Amniotic stem cell (primary cell): Measurements from ENCODE around the gene FAM221B.
A peak's percentile ranks its signal among the peaks of the same experiment; 100 is the strongest.

Experiments used
- DNase-seq: peaks from one replicate; lab custom pipeline; 2025; lab: John Stamatoyannopoulos, UW

FAM221B gene

DNA sequence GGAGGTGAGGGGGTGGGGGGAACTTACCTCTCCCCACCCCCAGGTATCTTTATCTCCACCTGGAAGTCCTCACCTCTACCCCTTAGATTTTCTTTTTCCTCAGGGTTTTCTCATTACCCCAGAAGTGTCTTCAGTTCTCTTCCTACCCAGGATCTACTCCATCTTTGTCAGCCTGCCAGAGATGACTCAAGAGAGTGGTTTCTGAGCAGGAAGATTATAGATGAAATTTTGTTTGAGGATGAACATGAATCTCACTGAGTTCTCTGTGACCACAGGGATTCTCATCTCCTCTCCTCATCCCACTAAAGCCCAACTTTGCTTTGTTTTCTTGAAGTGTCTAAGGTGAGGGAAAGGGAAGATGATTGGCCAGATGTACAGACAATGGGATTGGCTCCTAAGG, 8.5 kb downstream of the FAM221B start:
- peak; percentile 52 for DNase-seq

DNA sequence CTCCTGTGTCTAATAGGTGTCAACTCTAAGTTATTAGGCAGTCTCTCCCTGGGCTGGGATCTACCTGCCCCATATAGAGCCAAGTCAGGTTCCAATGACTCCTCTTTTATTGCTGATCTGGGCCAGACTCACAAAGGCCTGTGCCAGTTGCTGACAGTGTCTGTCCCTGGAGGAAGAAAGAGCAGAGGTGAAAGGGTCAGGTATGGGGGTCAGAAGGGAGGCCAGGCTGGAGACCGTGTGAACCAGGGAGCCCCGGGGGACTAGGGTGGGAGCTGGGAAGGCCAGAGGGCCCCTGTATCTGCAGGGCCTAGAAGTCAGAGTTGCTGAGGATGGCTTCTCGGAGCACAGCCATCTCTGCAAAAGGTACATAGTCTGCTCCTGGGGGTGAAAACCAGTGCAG, 10.2 kb downstream of the FAM221B start:
- DNase-seq = no peak

DNA sequence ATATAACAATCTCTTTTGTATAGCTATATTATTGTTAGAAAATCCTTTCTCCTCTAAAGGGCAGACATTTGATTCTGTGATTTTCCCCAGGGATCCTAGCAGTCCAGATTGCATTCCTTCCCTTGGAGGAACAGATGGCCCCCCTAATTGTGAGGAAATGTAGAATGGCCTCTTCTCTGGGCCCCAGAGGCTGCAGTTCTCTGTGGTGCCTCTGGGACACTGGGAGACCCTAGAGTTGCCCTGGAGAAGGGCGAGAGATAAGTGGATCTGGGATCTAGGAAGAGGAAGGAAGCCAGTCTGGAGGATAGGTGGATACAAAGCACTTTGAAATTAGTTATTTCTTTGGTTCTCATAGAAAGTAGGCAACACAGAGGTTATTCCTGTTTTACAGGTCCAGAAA, 11.8 kb downstream of the FAM221B start:
- no peak for DNase-seq

DNA sequence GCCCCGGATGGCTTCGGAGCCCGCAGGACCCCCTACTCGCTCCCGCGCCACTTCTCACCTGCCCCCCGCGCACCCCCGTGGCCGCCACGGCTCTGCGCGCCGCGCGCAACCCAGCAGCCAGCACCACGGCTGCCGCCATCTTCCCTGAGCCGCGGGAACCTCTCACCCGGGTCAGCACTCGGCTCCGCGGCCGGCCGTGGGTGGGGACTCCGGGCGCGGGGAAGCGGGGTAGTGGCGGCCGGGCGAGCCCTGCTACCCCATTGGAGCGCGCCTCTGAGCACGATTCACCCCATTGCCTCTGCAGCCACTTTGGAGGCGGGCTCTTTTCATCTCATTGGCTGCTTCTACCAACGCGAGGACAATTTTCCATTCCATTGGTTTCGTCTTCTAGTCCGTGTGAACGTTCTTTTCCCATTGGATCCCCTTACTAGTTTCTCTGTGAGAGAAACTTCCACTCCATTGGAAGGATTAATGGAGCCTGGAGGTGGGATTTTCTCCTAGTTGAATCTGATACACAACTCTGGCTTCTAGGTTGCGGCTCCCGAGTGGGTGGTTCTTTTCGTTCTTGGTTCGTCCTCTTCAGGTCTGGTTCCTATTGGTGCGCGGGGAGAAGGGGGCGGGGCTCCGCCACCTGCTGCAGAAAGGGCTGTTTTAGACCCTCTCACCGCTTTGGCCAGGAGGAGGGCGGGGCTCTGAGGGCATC, 13.5 kb downstream of the FAM221B start, which contains the start of gene HINT2:
Gene HINT2, minus strand, starts transcription at position 202 of the 703 bp plus-strand sequence. Its CDS starts 63 bp downstream, at position 139.
- peak; percentile 99 for DNase-seq

DNA sequence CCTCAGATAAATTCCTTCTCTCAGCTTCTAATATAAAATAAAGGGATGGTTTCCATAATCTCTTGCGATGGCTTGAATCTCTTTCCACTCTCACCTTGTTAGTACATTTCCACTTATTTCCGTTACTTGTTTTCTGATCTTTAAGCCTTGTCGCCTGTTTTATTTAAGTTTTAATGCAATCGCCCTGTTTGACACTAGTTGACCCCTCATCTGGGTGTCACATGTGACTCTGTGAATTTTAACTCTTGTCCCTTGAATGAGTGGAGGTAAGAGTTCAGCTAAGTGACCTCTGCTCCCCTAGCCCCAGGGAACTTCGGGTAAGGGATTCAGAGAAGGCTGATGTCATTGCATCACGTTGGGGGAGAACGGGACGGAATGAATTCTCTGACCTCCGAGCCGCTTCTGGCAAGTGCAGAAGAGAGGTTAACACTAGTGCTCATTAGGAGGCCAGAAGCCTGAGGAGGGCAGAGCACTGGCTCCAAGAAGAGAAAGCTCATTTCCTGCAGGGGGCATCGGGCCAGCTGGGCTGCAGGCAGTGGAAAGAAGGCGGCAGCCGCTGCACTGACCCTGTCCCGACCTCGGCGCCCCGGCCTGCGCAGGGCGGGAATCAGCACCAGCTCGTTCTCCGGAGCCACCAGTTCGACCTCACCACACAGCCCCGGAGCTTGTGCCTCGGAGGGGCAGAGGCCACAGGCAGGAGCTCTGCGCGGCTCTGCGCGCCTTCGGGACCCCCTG, 14.3 kb downstream of the FAM221B start:
- no peak for DNase-seq

DNA sequence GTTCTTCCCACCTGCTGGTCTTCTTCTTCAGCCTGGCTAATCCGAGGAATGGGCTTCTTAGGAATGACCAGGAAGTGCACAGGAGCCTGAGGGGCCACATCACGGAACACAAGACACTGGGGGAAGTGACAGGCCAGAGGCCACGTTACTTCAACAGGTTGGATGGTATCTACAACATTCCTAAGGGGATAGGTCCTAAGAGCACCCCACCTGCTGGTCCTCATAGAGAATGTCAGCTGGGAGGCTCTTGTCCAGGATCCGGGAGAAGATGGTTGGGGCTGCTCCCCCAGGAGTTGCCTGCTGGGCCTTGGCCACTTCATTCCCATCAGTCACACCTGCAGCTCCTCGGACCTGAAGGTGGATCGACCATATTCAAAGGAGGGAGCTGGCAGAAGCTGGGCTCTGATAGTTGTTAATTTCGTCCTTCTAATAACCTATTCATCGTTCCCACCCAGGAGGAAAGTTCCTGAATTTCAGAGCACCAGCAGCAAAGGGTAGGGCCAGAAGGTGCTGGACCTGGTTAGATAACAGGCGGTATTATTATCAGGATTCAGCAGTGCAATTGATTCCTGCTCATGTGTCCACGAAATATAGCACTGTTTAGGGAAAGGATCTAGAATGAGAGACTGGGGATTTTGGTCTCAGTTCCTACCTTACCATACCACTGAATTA, 15.0 kb downstream of the FAM221B start:
- DNase-seq = no peak

DNA sequence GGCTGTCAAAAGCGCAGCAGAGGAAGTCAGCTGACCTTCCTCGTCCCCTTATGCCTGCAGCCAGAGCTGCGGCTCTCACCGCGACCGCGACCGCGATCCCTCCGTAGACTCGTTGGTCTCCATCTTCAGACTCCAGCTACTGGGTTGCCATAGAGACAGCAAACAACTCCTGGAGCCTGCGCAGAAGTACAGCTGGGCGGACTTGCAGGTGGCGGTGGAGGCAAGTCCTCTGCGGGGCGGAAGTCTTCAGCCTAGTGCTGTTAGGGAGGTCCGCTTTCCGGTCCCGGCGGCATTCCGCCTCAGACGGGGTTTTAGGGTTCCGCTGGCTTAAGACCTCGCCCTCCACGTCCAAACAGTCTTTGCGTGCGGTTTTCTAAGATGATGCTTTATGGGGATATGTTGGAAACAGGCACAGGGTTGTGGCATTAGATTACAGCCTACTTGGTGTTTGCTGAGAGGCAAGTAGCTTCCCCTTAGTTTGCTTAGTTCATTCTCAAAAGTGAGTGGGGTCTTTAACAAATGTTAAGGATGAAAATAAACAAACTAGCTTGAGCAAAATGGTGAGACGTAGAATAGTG, 16.4 kb downstream of the FAM221B start, which contains the start of gene SPAG8:
Gene SPAG8, minus strand, starts transcription at position 238 of the 578 bp plus-strand sequence. Its CDS starts 115 bp downstream, at position 123.
- peak; percentile 89 for DNase-seq

DNA sequence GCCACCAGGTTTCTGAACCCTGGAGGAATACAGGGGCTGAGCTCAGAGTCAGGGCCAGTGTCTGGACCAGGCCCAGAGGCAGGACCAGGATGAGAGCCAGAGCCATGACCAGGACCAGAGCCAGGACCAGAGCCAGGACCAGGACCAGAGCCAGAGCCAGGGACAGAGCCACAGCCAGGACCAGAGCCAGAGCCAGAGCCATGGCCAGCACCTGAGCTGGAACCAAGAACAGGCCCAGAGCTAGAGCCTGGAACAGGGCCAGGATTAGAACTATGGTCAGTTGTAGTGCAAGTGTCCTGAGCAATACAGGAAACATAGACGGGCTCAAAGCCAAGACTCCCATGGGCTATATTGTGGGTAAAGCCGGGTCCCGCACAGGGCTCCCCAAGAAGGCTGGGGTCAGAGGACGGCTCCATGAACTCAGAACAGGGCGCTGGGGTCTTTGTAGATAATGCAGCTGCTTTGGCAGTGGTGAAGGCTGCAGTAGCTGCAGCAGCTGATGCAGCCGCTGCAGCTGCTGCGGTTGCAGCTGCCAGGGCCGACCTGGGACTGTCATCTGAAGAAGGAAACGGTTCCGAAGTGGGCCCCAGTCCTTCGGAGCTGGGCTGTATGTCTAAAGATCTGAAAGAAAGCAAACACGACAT, 17.0 kb downstream of the FAM221B start:
- DNase-seq = no peak

DNA sequence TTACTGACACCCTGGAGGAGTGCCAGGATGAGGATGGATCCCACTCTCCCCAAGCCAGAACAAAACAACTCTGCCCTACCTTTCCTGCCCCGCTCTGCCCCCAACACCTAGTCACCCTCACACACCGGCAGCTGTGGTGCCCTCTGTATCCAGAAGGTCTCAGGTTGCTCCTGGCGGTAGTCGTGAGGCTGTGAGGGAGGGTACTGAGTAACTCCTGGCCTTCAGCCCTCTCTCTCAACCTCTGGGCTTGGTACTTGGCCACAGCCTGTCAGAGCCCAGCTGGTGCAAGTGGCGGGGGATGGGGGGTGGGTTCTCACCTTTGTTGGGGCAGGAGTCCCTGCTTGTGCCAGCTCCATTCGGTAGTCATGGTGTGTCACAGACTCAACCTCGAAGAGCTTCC, 18.4 kb downstream of the FAM221B start:
- DNase-seq = no peak

DNA sequence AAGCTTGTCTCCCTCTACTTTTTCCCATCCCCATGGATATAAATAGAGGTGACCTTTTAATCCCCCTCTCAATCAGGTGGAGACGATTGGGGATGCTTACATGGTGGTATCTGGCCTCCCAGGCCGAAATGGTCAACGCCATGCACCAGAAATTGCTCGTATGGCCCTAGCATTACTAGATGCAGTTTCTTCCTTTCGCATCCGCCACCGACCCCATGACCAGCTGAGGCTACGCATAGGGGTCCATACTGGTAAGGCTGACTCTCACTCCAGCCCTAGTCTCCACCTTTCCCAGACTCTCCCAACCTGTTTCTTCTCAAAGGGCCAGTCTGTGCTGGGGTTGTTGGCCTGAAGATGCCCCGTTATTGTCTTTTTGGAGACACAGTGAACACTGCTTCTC, 20.1 kb downstream of the FAM221B start:
- DNase-seq = no peak

DNA sequence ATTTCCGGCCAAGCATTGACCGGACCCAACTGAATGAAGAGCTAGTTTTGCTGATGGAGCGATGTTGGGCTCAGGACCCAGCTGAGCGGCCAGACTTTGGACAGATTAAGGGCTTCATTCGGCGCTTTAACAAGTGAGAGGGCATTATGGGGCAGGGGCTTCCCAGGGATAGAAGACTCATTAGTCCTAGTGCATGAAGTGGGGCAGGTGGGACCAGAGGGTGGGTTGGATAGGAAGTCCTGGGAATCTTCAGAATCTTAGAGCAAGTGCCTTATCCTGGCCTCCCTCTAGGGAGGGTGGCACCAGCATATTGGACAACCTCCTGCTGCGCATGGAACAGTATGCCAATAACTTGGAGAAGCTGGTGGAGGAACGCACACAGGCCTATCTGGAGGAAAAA, 22.4 kb downstream of the FAM221B start:
- DNase-seq = no peak

DNA sequence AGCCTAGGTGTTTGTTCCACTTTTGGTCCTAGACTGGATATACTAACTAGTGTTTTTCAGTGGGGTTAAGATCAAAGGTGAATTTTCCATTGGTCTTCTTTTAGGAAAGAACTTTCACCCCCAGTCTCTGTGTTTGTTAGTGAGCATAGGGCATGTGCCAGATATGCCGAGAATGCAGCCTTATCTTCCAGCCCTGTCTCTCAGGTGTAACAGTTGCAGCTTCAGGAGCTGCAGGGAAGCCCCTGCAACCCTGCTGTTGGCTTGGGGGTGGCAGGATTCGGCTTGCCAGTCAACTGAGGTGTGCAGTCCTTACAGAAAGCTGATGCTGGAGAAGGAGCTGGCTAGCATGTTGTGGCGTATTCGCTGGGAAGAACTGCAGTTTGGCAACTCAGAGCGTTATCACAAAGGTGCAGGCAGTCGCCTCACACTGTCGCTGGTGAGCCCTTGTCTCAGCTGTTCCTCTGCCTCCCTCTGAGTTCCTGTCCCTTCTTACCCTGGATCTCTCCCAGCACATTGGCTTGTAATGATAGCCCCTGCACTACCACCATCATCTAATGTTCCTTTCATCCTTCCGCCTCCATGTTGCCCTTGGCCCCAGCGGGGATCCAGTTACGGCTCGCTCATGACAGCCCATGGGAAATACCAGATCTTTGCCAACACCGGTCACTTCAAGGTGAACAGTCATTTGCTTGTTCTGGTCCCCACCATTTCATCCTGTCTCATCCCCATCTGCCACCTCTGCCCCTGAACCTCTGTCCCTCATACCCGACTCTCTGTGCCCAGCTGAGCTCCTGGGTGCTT, 27.0 kb downstream of the FAM221B start:
- no peak for DNase-seq

DNA sequence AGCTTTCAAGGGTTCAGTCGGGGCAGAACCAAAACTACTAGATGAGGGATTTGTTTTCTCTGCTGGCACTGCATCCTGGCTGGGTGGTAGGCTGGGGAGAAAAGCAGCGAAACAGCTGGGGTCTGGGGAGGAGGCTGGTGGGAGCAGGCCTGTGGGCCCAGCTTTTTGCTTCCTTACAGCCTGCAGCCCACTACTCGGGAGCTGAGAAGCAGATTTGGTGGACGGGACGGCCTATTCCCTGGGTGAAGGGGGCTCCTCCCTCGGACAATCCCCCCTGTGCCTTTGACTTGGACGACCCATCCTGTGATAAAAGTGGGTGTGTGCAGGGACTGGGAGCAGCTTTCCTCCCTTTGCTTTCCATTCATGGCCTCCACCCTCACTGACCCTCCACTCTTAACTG, 28.0 kb downstream of the FAM221B start:
- DNase-seq = no peak

DNA sequence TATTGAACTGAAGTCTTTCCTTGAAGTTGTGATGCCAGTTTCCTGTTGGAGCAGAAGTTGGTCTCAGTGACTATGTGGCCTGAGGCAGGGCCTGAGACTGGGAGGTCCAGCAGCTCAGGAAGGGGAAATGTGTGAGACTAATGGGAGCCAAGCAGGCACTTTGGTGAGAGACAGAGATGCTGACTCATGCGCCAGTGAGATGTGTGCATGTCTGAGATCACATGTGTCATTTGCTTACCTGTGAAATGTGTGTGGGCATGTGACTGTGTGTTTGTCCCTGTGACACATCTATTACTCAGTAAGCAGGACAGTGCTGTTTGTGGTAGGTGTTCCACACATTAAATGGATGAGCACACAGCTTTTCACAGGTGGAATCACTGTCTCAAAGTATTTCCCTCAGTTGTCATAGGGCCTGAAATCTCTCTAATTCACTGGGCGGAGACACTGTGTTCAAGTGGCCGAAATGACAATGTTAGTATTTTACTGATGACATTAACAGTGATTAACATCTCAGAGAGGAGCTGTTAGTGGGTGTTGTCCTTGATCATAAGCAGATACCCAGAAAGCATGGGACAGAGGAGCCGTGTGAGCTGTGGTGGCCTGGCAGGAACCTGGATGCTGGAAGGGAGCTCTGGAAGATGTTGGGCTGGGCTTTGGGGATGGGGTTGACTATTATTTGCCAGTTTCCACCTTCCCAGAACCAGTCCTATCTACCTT, 29.7 kb downstream of the FAM221B start:
- DNase-seq = peak; percentile 13

DNA sequence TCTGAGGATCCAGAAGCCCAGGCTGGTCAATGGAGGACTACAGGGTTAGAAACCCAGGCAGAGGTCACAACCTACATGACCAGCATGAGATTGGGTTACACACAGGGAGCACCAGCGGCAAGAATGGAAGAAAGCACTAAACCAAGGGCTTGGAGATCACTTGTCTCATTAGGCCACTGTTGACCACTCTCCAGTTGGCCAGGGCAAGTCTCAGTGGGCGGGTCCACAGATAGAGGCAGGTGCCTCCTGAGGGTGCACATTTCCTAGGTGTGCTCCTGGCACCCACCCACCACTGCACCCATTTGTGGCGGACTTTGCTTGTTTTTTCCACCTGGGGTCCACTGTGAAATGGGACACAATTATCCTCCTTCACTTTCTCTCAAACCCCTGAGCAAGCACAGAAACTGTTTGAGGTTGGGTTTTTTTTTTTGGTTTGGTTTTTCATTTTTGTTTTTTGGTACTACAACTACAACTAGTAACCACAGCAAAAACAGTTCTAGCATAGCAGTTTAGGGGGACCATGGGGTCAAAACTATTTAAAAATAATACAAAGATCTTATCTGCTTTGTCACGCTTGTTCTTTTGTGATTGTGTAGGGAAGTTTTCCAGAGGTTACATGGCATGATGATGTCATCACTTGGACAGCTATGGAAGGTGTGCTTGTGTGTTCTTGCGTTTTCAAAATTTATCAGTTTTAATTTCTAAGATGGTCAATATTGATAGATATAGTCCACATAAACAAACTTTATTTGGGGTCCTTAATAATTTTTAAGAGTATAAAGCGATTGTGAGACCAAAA, 31.0 kb downstream of the FAM221B start:
- DNase-seq = no peak

DNA sequence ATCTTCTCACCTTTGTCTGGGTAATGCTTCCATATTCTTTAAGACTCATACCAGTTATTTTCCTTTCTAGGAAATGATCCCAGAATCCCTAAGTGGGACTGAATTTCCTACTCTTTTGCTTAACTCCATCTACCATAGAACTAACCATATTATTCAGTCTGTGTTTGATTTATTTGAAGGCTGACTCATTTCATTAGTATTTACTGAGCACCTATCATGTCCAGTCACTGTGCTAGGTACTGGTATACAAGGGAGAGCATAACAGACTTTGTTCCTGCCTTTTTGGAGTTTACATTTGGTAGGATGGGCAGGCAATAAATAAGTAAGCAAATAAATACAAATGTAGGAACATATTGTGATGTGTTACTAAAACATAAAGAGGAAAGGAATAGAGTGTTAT, 32.8 kb downstream of the FAM221B start:
- no peak for DNase-seq

DNA sequence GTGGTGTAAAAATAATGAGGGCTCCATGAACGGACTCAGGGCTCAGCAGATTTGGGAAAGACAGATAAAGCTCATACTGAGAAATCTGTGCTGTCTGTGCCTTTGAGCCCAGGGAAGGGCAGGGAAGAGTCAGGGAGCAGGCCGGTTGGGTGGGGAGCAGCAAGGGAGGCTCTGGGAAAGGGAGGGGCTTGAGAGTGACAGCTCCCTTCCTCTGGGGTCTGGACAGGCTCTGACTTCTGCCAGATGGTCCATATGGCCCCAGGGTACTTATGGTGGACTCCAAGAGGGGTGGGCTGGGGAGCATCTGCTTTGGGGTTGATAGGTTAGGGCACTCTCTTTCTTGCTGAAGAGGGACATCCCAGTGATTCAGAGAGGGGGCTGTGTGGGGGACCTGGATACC, 35.1 kb downstream of the FAM221B start:
- DNase-seq = no peak

DNA sequence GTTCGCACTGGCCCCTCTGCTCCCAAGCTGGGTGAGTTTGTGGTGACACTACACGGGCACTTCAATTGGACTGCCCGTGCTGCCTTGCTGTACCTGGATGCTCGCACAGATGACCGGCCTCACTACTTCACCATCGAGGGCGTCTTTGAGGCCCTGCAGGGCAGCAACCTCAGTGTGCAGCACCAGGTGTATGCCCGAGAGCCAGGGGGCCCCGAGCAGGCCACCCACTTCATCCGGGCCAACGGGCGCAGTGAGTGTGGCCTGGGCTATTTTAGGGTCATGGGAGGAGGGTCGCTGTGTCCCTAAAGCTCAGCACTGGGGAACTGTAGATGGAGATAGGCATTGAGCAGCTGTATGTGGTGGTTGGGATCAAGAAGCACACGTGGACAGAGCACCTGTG, 35.7 kb downstream of the FAM221B start:
- no peak for DNase-seq

DNA sequence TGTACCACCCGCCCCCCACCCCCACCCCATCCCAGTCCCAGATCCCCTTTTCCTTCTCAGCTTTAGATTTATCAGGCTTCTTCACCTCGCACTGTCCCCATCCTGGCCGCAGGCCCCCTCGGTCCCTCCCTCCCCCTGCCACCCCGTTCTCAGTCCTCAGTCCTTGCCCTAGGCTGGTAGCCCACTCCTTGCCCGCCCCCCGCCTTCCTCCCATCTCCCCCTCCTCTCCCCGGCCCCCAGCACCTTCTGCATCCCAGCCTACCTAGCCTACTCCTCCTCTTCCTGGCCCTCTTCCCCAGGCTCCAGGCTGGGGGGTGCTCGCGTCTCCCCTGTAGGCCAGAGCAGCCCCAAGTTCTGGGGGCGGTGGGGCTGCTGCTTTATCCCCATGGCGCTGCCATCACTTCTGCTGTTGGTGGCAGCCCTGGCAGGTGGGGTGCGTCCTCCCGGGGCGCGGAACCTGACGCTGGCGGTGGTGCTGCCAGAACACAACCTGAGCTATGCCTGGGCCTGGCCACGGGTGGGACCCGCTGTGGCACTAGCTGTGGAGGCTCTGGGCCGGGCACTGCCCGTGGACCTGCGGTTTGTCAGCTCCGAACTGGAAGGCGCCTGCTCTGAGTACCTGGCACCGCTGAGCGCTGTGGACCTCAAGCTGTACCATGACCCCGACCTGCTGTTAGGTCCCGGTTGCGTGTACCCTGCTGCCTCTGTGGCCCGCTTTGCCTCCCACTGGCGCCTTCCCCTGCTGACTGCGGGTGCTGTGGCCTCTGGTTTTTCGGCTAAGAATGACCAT, 36.3 kb downstream of the FAM221B start:
- DNase-seq = no peak
